HG02610 (cell line): ENCODE results near the gene ECE2.
"Not testable (repeated sequence)": the region's sequence is repeated elsewhere in the genome, so short reads cannot be mapped to it uniquely, and the experiment has no call there.

Experiments
- ATAC-seq: cut with Tn5 transposase; IDR thresholded peaks from one replicate; pipeline ENCODE4 v1.9.1; 2021; ENCODE audit warnings: mild to moderate bottlenecking, moderate library complexity; ENCODE audit not compliant: unreplicated experiment

ECE2 gene

DNA sequence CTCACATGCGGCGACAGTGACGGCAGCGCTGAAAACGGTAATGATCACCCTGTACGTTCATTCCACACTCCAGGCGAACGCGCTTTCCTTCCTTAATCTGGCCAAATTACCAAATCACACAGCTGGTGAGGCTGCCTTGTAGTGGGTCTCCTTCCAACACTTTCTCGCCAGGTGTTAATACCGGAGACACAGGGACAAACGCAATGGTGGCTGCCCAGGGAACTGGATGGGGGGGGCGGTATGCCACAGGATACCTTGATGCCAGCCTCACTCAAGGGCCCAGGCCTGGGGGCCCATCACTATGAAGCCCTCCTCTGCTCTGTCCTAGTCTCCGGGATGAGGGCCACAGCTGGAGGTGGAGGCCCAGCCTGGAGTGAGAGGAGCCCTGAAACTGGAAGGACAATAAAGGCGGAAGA, 13.1 kb upstream of the ECE2 start:
- no peak for ATAC-seq

DNA sequence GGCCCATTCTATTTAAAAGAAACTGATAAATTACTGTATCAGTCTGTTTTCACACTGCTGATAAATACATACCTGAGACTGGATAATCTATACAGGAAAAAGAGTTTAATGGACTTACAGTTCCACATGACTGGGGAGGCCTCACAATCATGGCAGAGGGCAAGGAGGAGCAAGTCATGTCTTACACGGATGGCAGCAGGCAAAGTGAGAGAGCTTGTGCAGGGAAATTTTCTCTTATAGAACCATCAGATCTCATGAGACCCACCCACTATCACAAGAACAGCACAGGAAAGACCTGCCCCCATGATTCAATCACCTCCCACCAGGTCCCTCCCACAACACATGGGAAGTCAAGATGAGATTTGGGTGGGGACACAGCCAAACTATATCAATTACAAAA, 8.6 kb upstream of the ECE2 start:
- not testable (repeated sequence) for ATAC-seq

DNA sequence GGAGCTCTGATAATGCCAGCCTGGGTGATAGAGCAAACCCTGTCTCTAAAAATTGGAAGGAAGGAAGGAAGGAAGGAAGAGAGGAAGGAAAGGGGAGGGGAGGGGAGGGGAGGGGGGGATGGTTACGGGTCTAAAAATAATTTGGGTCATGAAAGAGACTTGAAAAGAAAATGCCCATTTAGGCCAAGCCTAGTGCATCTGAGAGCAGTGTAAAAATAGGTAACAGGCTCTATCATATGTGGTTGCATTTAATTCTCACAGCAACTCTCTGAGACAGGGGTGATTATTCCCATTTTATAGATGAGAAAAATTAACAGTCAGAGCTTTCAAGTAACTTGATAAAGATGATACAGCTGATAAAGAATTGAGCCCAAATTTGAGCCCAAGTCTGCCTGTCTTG, 3.6 kb upstream of the ECE2 start:
- no peak for ATAC-seq

DNA sequence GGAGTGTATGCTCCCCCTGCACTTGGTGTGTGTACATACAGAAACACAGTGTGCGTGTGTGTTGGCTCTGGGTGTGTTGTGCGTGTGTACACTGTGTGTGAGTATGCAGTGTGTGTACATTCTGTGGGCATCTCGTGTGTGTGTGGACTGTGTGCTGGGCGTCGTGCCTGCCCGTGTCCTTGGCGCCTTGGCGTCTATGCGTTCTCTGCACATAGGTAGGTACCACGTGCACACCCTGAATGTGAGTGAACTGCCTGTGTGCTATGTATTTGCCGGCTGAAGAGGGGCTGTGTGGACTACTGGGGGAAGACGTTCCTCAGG, 481 bp upstream of the ECE2 start:
- no peak for ATAC-seq

DNA sequence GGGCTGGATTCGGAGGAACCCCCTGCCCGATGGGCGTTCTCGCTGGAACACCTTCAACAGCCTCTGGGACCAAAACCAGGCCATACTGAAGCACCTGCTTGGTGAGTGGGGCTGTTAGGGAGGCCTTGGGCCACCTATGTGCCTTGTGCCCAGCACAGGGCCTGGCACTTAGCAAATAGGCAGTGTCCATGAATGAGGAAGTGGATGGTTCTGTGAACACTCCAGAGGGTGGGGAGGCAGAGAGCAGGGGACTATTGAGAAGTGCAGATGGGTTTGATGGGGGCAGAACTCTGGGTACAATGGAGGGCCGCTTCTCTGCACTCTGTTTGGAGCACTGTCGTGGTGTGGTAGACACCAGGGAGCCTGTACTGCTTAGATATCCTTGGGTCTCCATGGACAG, 1.5 kb downstream of the ECE2 start:
- no peak for ATAC-seq

DNA sequence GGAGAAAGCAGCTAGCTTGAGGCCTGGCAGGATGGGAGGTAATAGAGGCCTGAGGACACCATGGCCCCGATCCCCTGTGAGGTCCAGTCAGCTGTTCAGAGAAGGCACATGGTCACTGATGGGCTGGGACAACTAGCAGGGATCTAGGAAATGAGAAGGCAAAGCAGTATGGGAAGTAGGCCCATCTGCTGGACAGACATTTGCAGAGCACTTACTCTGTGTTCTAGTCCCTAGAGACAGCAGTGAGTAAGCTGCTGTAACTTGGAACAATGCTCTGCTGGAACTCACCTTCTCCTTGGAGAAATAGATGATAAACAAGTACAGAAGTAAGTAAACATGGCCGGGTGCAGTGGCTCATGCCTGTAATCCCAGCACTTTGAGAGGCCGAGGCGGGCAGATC, 7.1 kb downstream of the ECE2 start:
- no peak for ATAC-seq

DNA sequence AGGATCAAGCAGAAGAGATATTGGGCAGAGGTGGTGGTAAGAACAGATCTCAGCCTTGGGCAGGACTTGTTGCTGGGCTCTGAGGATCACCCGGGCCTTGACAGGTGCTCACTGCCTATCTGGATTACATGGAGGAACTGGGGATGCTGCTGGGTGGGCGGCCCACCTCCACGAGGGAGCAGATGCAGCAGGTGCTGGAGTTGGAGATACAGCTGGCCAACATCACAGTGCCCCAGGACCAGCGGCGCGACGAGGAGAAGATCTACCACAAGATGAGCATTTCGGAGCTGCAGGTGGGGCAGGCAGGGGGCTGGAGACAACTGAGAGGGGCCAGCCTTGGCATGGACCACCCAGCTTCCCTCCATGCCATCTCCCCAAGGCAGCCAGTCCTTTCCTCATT, 7.9 kb downstream of the ECE2 start:
- no peak for ATAC-seq

DNA sequence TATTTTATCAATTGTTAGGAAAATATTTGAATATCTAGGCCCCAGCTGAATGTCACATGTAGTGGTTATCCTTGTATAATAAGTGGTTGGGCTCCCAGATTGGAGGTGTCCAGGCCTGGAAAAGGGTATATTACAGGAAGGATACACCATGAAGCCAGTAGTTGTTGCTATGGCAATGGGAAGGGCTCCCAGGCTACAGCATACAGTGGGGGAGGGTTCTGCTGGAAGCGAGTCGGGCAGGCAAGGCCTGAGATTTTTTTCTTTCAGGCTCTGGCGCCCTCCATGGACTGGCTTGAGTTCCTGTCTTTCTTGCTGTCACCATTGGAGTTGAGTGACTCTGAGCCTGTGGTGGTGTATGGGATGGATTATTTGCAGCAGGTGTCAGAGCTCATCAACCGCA, 8.9 kb downstream of the ECE2 start:
- no peak for ATAC-seq

DNA sequence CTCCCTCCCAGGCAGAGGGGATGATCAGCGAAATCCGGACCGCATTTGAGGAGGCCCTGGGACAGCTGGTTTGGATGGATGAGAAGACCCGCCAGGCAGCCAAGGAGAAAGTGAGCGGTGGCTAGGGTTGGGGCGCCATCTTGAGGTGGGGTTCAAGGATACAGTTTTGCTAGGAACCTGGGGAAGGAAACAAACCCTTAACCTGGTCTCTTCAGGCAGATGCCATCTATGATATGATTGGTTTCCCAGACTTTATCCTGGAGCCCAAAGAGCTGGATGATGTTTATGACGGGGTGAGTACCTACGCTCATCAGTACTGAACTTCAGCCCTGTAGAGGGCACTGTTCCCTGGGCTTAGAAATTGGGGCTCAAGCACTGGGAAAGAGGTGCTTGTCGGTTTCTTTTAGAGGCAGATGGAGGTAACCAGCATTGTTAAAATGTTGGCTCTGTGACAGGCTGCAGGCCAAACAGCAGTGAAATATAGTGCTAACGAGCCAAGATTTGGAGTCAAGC, 13.7 kb downstream of the ECE2 start:
- no peak for ATAC-seq

DNA sequence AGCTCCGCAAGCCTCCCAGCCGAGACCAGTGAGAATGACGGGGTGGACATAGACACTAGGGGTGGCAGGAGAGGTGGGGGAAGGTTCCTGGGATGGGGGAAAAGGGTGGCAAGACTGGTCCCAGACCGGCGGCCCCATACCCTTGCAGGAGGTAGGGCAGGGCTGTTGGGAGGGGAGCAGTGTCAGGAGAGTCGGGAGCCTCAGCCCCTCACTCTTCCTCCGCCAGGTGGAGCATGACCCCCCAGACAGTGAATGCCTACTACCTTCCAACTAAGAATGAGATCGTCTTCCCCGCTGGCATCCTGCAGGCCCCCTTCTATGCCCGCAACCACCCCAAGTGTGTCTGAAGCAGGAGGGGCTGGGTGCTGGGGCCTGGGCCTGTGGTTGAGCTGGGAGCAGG, 14.5 kb downstream of the ECE2 start:
- no peak for ATAC-seq

DNA sequence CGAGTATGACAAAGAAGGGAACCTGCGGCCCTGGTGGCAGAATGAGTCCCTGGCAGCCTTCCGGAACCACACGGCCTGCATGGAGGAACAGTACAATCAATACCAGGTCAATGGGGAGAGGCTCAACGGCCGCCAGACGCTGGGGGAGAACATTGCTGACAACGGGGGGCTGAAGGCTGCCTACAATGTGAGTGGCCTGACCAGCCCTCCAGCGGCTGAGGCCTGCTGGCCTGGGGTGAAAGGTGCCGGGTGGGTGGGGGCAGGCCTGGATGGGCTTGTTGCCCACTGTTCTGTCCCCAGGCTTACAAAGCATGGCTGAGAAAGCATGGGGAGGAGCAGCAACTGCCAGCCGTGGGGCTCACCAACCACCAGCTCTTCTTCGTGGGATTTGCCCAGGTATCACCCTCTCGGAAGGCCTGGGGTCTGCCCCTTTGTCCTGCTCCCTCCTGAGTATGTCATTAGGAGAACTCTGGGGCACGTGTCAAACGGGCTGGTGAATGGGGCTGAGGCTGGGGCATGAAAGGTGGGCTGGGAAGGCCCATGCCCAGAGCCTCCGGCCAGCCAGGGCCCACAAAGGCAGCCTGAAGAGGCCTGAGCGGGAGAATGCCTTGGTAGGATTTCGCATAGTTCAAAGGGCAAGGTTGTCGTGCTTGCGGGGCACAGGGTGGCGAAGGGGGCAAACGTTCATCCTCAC, 15.4 kb downstream of the ECE2 start:
- no peak for ATAC-seq

DNA sequence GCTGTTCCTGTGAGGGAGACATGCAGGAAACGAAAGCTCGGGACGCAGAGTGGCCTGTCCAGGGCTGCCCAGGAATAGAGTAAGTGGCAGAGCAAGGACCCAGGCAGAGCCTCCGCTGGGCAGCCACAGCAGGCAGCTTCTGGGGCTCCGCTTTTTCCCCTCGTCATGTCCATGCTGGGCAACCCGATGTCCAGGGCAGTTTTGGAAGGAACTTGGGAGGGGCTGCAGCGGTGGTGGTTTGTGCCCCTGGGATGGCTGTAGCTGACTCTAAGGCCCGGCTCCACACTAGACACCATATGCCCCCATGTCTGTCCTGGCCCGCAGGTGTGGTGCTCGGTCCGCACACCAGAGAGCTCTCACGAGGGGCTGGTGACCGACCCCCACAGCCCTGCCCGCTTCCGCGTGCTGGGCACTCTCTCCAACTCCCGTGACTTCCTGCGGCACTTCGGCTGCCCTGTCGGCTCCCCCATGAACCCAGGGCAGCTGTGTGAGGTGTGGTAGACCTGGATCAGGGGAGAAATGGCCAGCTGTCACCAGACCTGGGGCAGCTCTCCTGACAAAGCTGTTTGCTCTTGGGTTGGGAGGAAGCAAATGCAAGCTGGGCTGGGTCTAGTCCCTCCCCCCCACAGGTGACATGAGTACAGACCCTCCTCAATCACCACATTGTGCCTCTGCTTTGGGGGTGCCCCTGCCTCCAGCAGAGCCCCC, 16.1 kb downstream of the ECE2 start:
- ATAC-seq = no peak

DNA sequence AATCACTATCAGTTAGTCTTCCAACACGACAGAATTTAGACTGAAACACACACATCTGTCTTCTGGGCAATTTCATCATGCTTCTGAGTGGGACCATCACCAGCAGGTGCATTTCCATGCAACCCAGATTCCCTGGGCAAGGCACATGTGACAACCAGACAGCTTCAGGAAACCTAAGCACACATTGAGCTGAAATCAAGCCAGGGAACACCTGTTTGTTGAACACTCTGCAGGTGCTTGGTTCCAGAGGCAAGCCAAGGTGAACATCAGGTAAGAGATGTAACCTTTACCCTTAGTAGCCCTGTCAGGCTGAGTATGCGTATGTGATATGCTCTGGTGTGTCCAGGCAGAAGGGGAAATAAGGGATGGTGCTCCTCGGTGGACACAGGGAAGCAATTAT, 19.9 kb downstream of the ECE2 start:
- ATAC-seq = no peak

DNA sequence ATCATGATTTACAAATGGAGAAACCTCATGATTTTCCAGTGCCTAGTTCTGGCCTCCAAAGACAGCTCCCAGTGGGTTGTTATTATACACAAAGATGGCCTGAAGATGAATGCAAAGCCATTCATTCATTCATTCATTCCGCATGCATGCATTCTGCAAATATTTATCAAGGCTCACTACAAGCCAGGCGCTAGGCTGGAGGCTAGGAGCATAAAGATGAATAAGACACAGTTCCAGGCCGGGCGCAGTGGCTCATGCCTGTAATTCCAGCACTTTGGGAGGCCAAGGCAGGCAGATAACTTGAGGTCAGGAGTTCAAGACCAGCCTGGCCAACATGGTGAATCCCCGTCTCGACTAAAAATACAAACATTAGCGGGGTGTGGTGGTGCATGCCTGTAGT, 20.8 kb downstream of the ECE2 start:
- no peak for ATAC-seq

DNA sequence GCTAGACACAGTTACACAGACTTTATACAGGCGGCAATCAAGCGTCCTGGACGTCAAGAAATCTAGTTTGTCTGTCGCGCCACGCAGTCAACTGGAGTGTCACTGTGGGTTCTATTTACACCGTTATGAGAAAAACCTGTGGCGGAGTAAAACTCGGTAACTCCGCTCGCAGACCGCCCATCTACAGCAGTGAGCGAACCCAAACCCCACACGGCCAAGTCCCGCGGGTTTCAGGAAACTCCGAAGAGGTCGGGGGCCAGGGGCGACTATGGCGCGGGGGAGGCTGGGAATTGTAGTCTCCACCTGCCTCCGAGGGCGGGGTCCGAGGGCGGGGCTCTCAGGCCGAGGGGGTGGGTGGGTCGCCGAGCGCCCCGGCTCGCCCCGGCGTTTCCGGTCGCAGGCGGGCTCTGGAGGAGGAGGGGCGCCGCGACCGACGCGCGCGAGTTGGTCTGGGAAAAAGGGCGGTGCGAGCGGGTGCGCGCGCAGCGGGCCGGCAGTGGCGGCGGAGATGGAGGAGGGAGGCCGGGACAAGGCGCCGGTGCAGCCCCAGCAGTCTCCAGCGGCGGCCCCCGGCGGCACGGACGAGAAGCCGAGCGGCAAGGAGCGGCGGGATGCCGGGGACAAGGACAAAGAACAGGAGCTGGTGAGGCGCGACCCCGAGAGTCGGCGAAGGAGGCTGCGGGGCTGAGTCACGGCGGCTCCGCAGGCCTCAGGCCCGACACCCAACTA, 23.1 kb downstream of the ECE2 start, which contains the start of gene PSMD2:
Gene PSMD2 (plus strand): TSS at position 483 of the 729 bp plus-strand sequence. CDS start 26 bp downstream, at position 509.
- peak; percentile 95 for ATAC-seq

DNA sequence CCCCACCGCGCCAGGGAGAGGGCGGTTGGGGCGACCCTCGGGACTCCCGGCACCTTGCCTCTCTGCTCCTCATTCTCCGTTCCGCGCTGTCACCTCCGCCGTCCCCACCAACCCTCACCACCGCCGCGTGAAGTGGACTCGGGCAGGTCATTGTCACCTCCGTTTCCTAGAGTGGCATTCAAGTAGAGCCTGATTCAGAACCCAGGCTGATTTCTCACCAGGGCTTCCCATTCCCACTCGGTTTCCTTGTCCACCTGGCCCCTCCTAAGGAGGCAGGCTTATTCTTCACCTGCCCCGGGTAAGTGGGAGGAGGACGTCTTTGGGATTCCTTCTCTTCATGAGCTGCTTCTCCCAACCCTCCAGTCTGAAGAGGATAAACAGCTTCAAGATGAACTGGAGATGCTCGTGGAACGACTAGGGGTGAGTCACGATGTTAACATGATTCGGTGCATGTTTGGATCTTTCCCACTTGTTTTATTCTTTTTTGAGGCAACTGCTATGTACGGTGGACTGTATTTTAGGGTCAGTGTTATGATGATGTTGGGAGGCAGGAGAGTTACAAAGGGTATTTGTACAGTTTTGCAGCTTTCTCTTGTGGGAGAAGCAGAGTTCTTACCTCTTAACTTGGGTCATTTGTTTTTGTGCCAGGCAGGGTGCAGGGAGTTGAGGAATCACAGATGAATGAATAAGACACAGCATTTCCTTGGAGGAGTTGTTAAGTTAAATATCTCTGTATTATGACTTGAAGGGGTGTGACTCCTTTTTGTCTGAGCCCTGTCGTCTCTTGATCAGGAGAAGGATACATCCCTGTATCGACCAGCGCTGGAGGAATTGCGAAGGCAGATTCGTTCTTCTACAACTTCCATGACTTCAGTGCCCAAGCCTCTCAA, 23.9 kb downstream of the ECE2 start:
- no peak for ATAC-seq

DNA sequence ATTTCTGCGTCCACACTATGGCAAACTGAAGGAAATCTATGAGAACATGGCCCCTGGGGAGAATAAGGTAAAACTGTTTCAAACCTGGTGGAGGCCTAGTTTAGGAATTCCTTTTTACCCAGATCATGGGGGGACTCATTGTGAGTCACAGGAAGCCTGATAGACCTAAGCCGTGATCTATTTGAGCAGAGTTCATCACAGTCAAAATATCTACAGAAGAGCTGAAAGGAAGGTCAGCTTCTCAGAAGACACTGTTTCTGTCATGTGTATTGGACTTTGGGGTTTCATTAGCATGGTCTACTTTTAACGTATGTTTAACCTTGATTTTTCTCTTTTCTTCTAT, 24.5 kb downstream of the ECE2 start:
- ATAC-seq = no peak

DNA sequence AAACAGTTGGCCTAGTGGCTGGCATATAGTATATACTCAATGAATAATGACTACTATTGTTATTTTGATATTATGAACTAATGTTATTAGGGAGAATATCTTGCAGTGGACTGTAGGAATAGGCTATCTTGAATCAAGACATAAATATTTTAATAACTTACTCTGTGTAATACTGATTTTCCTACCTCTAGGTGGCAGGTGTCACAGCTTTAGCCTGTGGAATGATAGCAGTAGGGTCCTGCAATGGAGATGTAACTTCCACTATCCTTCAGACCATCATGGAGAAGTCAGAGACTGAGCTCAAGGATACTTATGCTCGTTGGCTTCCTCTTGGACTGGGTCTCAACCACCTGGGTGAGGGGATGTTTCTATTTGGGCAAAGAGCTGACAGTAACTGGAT, 29.8 kb downstream of the ECE2 start:
- ATAC-seq = no peak

DNA sequence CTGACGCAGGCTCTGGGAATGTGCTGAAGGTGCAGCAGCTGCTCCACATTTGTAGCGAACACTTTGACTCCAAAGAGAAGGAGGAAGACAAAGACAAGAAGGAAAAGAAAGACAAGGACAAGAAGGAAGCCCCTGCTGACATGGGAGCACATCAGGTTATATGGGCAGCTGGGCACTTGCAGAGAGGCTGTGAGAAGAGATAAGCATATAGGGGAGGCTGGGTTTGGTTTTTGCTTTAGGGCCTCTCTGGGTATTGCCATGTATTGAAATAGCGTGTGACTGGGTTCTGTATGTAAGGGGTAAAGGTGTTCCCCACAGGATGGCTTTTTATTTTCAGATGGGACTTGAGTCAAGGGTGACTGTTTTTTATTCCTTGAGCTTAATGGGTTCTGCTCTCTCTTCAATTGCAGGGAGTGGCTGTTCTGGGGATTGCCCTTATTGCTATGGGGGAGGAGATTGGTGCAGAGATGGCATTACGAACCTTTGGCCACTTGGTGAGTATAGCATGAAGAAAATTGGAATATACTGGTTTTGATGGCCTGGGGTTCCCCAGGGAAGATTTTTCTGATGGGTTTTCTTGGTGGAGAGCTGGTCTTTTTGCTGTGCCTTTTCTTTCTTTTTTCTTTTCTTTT, 30.6 kb downstream of the ECE2 start:
- ATAC-seq = no peak

DNA sequence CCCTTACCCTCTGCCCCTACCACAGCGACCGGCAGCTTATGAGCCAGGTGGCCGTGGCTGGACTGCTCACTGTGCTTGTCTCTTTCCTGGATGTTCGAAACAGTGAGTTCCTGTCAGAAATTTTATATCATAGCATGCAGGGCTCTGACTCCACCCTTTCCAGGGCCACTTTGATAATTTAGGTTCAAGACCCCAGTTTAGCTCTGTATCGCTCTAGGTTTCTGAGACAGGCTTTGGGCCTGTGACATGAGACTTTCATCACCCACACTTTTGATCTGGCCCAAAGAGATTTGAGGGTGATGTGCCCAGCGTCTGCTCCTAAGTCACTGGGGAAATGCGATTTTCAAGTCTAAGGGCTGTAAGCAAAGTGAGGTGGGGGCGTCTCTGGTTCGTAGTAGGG, 32.1 kb downstream of the ECE2 start:
- ATAC-seq = no peak

DNA sequence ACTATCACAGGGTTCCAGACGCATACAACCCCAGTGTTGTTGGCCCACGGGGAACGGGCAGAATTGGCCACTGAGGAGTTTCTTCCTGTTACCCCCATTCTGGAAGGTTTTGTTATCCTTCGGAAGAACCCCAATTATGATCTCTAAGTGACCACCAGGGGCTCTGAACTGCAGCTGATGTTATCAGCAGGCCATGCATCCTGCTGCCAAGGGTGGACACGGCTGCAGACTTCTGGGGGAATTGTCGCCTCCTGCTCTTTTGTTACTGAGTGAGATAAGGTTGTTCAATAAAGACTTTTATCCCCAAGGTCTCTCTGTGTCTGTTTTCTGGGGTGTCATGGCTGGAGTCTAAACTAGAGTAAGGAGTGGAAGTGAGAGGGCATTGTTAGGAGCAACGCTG, 32.9 kb downstream of the ECE2 start:
- ATAC-seq = no peak
